GM23248 (cell line): ENCODE results near the gene APEH. TPM values are rescaled to one million over a fixed set of nuclear protein-coding genes. Genes with fewer than 3 reads are reported as not detected.

ENCODE experiments used
- DNase-seq: peaks from one replicate; pipeline ENCODE4 v3.0.0-alpha.2; 2015
- H2AFZ ChIP-seq: fragments of 200-600 bp; sonication (generic); 2 replicates; pipeline ENCODE4 v1.6.1; 2016; ENCODE audit warnings: antibody characterized with exemption
- H3F3A ChIP-seq: fragments of 200-600 bp; sonication (generic); 2 replicates; pipeline ENCODE4 v1.6.1; 2016; ENCODE audit warnings: mild to moderate bottlenecking, antibody characterized with exemption, mixed run types; ENCODE audit not compliant: insufficient read depth
- H3K27ac ChIP-seq: fragments of 200-600 bp; sonication (generic); 2 replicates; pipeline ENCODE4 v1.5.1; 2016; ENCODE audit warnings: mild to moderate bottlenecking
- H3K27me3 ChIP-seq: fragments of 200-600 bp; sonication (generic); replicated peaks from 2 replicates; pipeline ENCODE4 v1.6.1; 2016; ENCODE audit warnings: mild to moderate bottlenecking; ENCODE audit not compliant: insufficient read depth
- H3K36me3 ChIP-seq: fragments of 200-600 bp; sonication (generic); 2 replicates; pipeline ENCODE4 v1.6.1; 2016; ENCODE audit warnings: low read depth, mild to moderate bottlenecking
- H3K4me1 ChIP-seq: fragments of 200-600 bp; sonication (generic); 2 replicates; pipeline ENCODE4 v1.6.1; 2016; ENCODE audit warnings: mild to moderate bottlenecking; ENCODE audit not compliant: insufficient read depth
- H3K4me2 ChIP-seq: fragments of 200-600 bp; sonication (generic); one replicate; pipeline ENCODE4 v1.6.1; 2016; ENCODE audit warnings: mild to moderate bottlenecking; ENCODE audit not compliant: unreplicated experiment
- H3K4me3 ChIP-seq: fragments of 200-600 bp; sonication (generic); 2 replicates; pipeline ENCODE4 v1.5.1; 2016; ENCODE audit warnings: mild to moderate bottlenecking
- H3K79me2 ChIP-seq: fragments of 200-600 bp; sonication (generic); 2 replicates; pipeline ENCODE4 v1.6.1; 2016; ENCODE audit warnings: mild to moderate bottlenecking; ENCODE audit not compliant: insufficient read depth
- H3K9ac ChIP-seq: fragments of 200-600 bp; sonication (generic); 2 replicates; pipeline ENCODE4 v1.6.1; 2016; ENCODE audit warnings: mild to moderate bottlenecking
- H3K9me2 ChIP-seq: fragments of 200-600 bp; sonication (generic); 2 replicates; pipeline ENCODE4 v1.6.1; 2016; ENCODE audit warnings: mixed run types, mild to moderate bottlenecking, moderate library complexity; ENCODE audit not compliant: insufficient read depth
- H3K9me3 ChIP-seq: fragments of 200-600 bp; sonication (generic); one replicate; pipeline ENCODE4 v1.6.1; 2017; ENCODE audit warnings: low read depth
- H4K20me1 ChIP-seq: fragments of 200-600 bp; sonication (generic); 2 replicates; pipeline ENCODE4 v1.6.0; 2016; ENCODE audit not compliant: insufficient read depth
- EZH2 ChIP-seq: fragments of 200-600 bp; sonication (generic); IDR thresholded peaks from 2 replicates; pipeline ENCODE4 v1.6.1; 2018; ENCODE audit warnings: antibody characterized with exemption, mild to moderate bottlenecking; ENCODE audit not compliant: insufficient read depth, poor library complexity, severe bottlenecking
- EZH2phosphoT487 ChIP-seq: fragments of 200-600 bp; sonication (generic); IDR thresholded peaks from 2 replicates; pipeline ENCODE4 v1.6.1; 2018; ENCODE audit warnings: antibody characterized with exemption, moderate library complexity, mild to moderate bottlenecking, low read depth; ENCODE audit not compliant: insufficient read depth
- WGBS, 2 experiments: methylation state at CpG; one replicate each; pipeline ENCODE4 v1.1.6; 2015 to 2017; ENCODE audit warnings: low lambda C conversion rate in 2 of 2, low coverage in 1 of 2; ENCODE audit errors: missing lambda C conversion rate in 2 of 2; 5-methylcytosine and 5-hydroxymethylcytosine counted together
- in situ Hi-C: fragments of 300-500 bp; cut with MboI; formaldehyde crosslinking; loops from 2 replicates; pipeline ENCODE4 v1.15.0; 2020
- polyA plus RNA-seq: library from polyadenylated mRNA; unstranded; fragments of >200 nt; fragmentation: Nextera tagmentation; extraction: Ambion mirVana; gene quantifications from 2 replicates; pipeline ENCODE4 v1.2.1, GENCODE V29; 2016
- total RNA-seq: library from RNA; depleted of rRNA; stranded (reverse); fragments of >200 nt; shearing (Covaris generic); gene quantifications from 2 replicates; pipeline ENCODE4 v1.2.3, GENCODE V29; 2014

The APEH gene
- total and polyA plus RNA-seq, 2 experiments from 2014 or later: 89.1 to 108 TPM

GRCh38 chr3:49627634-49628033 lies 46.5 kb upstream of the APEH start:
- WGBS, 2 experiments: 84 to 88% methylated on average over 5 of the region's 5 CpGs

GRCh38 chr3:49628249-49628648 lies 45.9 kb upstream of the APEH start:
- Histone ChIP-seq H3K79me2 (no peaks in the 10 kb centered on the region), H3K9me3 (no peaks in the 10 kb centered on the region), H4K20me1 (no peaks in the 10 kb centered on the region), H3K9ac (no peak overlapping the region), H3K4me1 (peaks cover 14% of the 10 kb centered on the region), H3K27me3 (no peaks in the 10 kb centered on the region; the same call in none of the 2 replicates), H3K9me2 (no peaks in the 10 kb centered on the region), H2AFZ (no peak overlapping the region), H3K4me2 (no peak overlapping the region), H3K36me3 (no peaks in the 10 kb centered on the region), H3K27ac (no peak overlapping the region), H3K4me3 (no peak overlapping the region), H3F3A (no peaks in the 10 kb centered on the region)
- in situ Hi-C loops: no loop called here
- 73 to 78% methylated on average over 2 of the region's 2 CpGs for WGBS, 2 experiments
- TF ChIP-seq EZH2phosphoT487: no peak
- no peak for TF ChIP-seq EZH2
- DNase-seq: no peak

More at GRCh38 chr3:49627634-49628033, 46.5 kb upstream of the APEH start:
- H4K20me1 ChIP-seq: no peaks in the 10 kb centered on the region
- no peaks in the 10 kb centered on the region; the same call in 1 of the 2 replicates for H3K27me3 ChIP-seq
- H2AFZ ChIP-seq: no peak overlapping the region
- peaks cover 14% of the 10 kb centered on the region for H3K4me1 ChIP-seq
- H3K27ac ChIP-seq: no peak overlapping the region
- TF ChIP-seq EZH2 (no peak), EZH2phosphoT487 (no peak)
- H3K9me3 ChIP-seq: no peaks in the 10 kb centered on the region
- no peaks in the 10 kb centered on the region for H3K79me2 ChIP-seq
- no peaks in the 10 kb centered on the region for H3K9me2 ChIP-seq
- H3F3A ChIP-seq: no peaks in the 10 kb centered on the region
- H3K4me2 ChIP-seq: no peak overlapping the region
- no peaks in the 10 kb centered on the region for H3K36me3 ChIP-seq
- no peak for DNase-seq
- no peak overlapping the region for H3K9ac ChIP-seq
- no peak overlapping the region for H3K4me3 ChIP-seq
- in situ Hi-C loops: no loop called here

- Histone ChIP-seq H3K36me3 (no peaks in the 10 kb centered on the region), H2AFZ (no peak overlapping the region), H3K4me2 (no peak overlapping the region), H3F3A (no peaks in the 10 kb centered on the region), H3K4me1 (peaks cover 14% of the 10 kb centered on the region), H3K27ac (no peak overlapping the region), H3K9ac (no peak overlapping the region), H3K9me3 (no peaks in the 10 kb centered on the region), H3K9me2 (no peaks in the 10 kb centered on the region), H3K27me3 (no peaks in the 10 kb centered on the region; the same call in none of the 2 replicates), H4K20me1 (no peaks in the 10 kb centered on the region), H3K79me2 (no peaks in the 10 kb centered on the region), H3K4me3 (no peak overlapping the region)
- TF ChIP-seq EZH2phosphoT487 (no peak), EZH2 (no peak)
- WGBS, 2 experiments: 47 to 50% methylated on average over 4 of the region's 4 CpGs
- DNase-seq: no peak
- in situ Hi-C loops: no loop called here
Observed at GRCh38 chr3:49629451-49629850, 44.7 kb upstream of the APEH start.

- WGBS, 2 experiments: 54 to 74% methylated on average over 3 to 6 of the region's 6 CpGs
- in situ Hi-C loops: no loop called here
- DNase-seq: no peak
Observed at GRCh38 chr3:49629866-49630265, 44.3 kb upstream of the APEH start.

GRCh38 chr3:49630784-49631183 lies 43.4 kb upstream of the APEH start:
- no peaks in the 10 kb centered on the region; the same call in none of the 2 replicates for H3K27me3 ChIP-seq
- no peaks in the 10 kb centered on the region for H3K79me2 ChIP-seq
- DNase-seq: no peak
- no peak overlapping the region for H3K4me3 ChIP-seq
- H3K9ac ChIP-seq: no peak overlapping the region
- no peak overlapping the region for H2AFZ ChIP-seq
- no peak overlapping the region for H3K27ac ChIP-seq
- no peaks in the 10 kb centered on the region for H4K20me1 ChIP-seq
- WGBS, 2 experiments: 100% methylated on average over 1 of the region's 1 CpG
- no peaks in the 10 kb centered on the region for H3K36me3 ChIP-seq
- no peaks in the 10 kb centered on the region for H3K9me2 ChIP-seq
- no peaks in the 10 kb centered on the region for H3K9me3 ChIP-seq
- TF ChIP-seq EZH2 (no peak), EZH2phosphoT487 (no peak)
- H3K4me2 ChIP-seq: no peak overlapping the region
- peaks cover 10% of the 10 kb centered on the region for H3K4me1 ChIP-seq
- in situ Hi-C loops: no loop called here
- H3F3A ChIP-seq: no peaks in the 10 kb centered on the region

More at GRCh38 chr3:49629866-49630265, 44.3 kb upstream of the APEH start:
- H3K27me3 ChIP-seq: no peaks in the 10 kb centered on the region; the same call in none of the 2 replicates
- H3K9me3 ChIP-seq: no peaks in the 10 kb centered on the region
- no peak for TF ChIP-seq EZH2
- no peak overlapping the region for H3K4me2 ChIP-seq
- no peaks in the 10 kb centered on the region for H4K20me1 ChIP-seq
- H3K36me3 ChIP-seq: no peaks in the 10 kb centered on the region
- H2AFZ ChIP-seq: no peak overlapping the region
- peaks cover 14% of the 10 kb centered on the region for H3K4me1 ChIP-seq
- H3K79me2 ChIP-seq: no peaks in the 10 kb centered on the region
- no peak overlapping the region for H3K27ac ChIP-seq
- H3F3A ChIP-seq: no peaks in the 10 kb centered on the region
- H3K9ac ChIP-seq: no peak overlapping the region
- no peaks in the 10 kb centered on the region for H3K9me2 ChIP-seq
- no peak overlapping the region for H3K4me3 ChIP-seq
